PFSK-1 (cell line): ENCODE data around the gene TGFBR1.

ENCODE experiments used
- FOXP2 ChIP-seq: optimal IDR thresholded peaks from 2 replicates; pipeline ENCODE3; 2011; ENCODE audit warnings: borderline replicate concordance, control low read depth, inconsistent platforms; ENCODE audit not compliant: insufficient read depth; ENCODE audit errors: extremely low read length, extremely low read depth
- POLR2AphosphoS5 ChIP-seq: IDR thresholded peaks from 2 replicates; pipeline ENCODE4 v1.6.1; 2012; ENCODE audit warnings: low read depth, mild to moderate bottlenecking, control low read depth, low read length, moderate library complexity
- REST ChIP-seq, 2 experiments: IDR thresholded peaks; 2 replicates each; pipeline versions ENCODE4 v1.6.1 to v1.8.0; 2011 to 2012; ENCODE audit warnings: low read depth in 2 of 2, low read length in 2 of 2, control low read depth in 1 of 2, inconsistent platforms in 1 of 2, mild to moderate bottlenecking in 1 of 2, moderate library complexity in 1 of 2; ENCODE audit not compliant: insufficient read depth in 1 of 2
- SIN3A ChIP-seq: IDR thresholded peaks from 2 replicates; pipeline ENCODE4 v1.6.1; 2012; ENCODE audit warnings: mild to moderate bottlenecking, low read length, moderate library complexity, borderline replicate concordance; ENCODE audit not compliant: insufficient read depth
- TAF1 ChIP-seq: IDR thresholded peaks from 2 replicates; pipeline ENCODE4 v1.6.1; 2012; ENCODE audit warnings: low read length, control low read depth, borderline replicate concordance; ENCODE audit not compliant: insufficient read depth

TGFBR1 gene

GRCh38 chr9:99137225-99137624 lies 32.3 kb downstream of the TGFBR1 start:
- no peak for TF ChIP-seq SIN3A
- no peak for TF ChIP-seq REST (IDR thresholded peaks at IDR 0.05; ENCODE audit: insufficient read depth in 1 of 2, low read depth in 2 of 2, low read length in 2 of 2)
- TF ChIP-seq POLR2AphosphoS5: no peak
- TF ChIP-seq FOXP2: no peak
- no peak for TF ChIP-seq TAF1

DNA sequence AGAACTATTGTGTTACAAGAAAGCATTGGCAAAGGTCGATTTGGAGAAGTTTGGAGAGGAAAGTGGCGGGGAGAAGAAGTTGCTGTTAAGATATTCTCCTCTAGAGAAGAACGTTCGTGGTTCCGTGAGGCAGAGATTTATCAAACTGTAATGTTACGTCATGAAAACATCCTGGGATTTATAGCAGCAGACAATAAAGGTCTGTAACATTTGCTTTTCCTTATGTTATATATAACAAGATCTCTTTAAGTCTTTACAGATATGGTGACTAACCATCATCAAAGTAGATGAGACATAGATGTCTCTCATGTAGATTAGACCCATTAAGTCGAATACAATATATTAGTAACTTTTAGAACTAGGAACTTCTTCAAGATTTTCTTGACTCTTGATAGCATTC lies 33.0 kb downstream of the TGFBR1 start:
- TF ChIP-seq SIN3A (no peak), FOXP2 (no peak), REST (IDR thresholded peaks at IDR 0.05; ENCODE audit: insufficient read depth in 1 of 2, low read depth in 2 of 2, low read length in 2 of 2) (no peak), POLR2AphosphoS5 (no peak), TAF1 (no peak)

- TF ChIP-seq FOXP2 (no peak), TAF1 (no peak), REST (IDR thresholded peaks at IDR 0.05; ENCODE audit: insufficient read depth in 1 of 2, low read depth in 2 of 2, low read length in 2 of 2) (no peak), POLR2AphosphoS5 (no peak), SIN3A (no peak)
Observed at GRCh38 chr9:99138424-99139284, 33.7 kb downstream of the TGFBR1 start.

- TF ChIP-seq POLR2AphosphoS5: no peak
- no peak for TF ChIP-seq REST (IDR thresholded peaks at IDR 0.05; ENCODE audit: insufficient read depth in 1 of 2, low read depth in 2 of 2, low read length in 2 of 2)
- no peak for TF ChIP-seq FOXP2
- no peak for TF ChIP-seq TAF1
- TF ChIP-seq SIN3A: no peak
Observed at GRCh38 chr9:99139868-99140267, 35.0 kb downstream of the TGFBR1 start.
